GM18505 (cell line): ENCODE data around the gene KANSL1L.

Experiments
- ATAC-seq: cut with Tn5 transposase; IDR thresholded peaks from one replicate; pipeline ENCODE4 v1.9.1; 2021; ENCODE audit not compliant: unreplicated experiment
- POLR2A ChIP-seq: IDR thresholded peaks from 4 replicates; pipeline ENCODE4 v1.6.1; 2011; ENCODE audit warnings: borderline replicate concordance; ENCODE audit not compliant: insufficient read depth, insufficient read length; ENCODE audit errors: extremely low read depth

Gene KANSL1L

GRCh38 chr2:210169516-210170195 lies 1.6 kb downstream of the KANSL1L start:
- no peak for TF ChIP-seq POLR2A
- ATAC-seq, result peak; percentile 25

GRCh38 chr2:210167227-210167626 lies 4.0 kb downstream of the KANSL1L start:
- ATAC-seq, result no peak

GRCh38 chr2:210162466-210163124 lies 8.6 kb downstream of the KANSL1L start:
- no peak for ATAC-seq
- no peak for TF ChIP-seq POLR2A

More at GRCh38 chr2:210167227-210167626, 4.0 kb downstream of the KANSL1L start:
- TF ChIP-seq POLR2A, result no peak

- TF ChIP-seq POLR2A, result no peak
- ATAC-seq, result no peak
These were observed 12.2 kb downstream of the KANSL1L start for GRCh38 chr2:210159059-210159458.

- no peak for ATAC-seq
- no peak for TF ChIP-seq POLR2A
These were observed 13.0 kb downstream of the KANSL1L start for GRCh38 chr2:210158236-210158635.

GRCh38 chr2:210157526-210157925 lies 13.7 kb downstream of the KANSL1L start:
- ATAC-seq, result no peak
- no peak for TF ChIP-seq POLR2A

- no peak for TF ChIP-seq POLR2A
- no peak for ATAC-seq
These were observed 23.6 kb downstream of the KANSL1L start for GRCh38 chr2:210147614-210148013.

GRCh38 chr2:210132239-210132638 lies 39.0 kb downstream of the KANSL1L start:
- no peak for TF ChIP-seq POLR2A
- no peak for ATAC-seq

- no peak for TF ChIP-seq POLR2A
- ATAC-seq, result no peak
These were observed 42.2 kb downstream of the KANSL1L start for GRCh38 chr2:210128961-210129360.

GRCh38 chr2:210113614-210114235 lies 57.5 kb downstream of the KANSL1L start:
- no peak for ATAC-seq
- TF ChIP-seq POLR2A, result no peak

- no peak for ATAC-seq
- TF ChIP-seq POLR2A, result no peak
These were observed 58.3 kb downstream of the KANSL1L start for GRCh38 chr2:210112871-210113270.

GRCh38 chr2:210099940-210100339 lies 71.3 kb downstream of the KANSL1L start:
- ATAC-seq, result no peak
- TF ChIP-seq POLR2A, result no peak

GRCh38 chr2:210094787-210095186 lies 76.4 kb downstream of the KANSL1L start:
- no peak for ATAC-seq
- TF ChIP-seq POLR2A, result no peak

GRCh38 chr2:210092791-210093190 lies 78.4 kb downstream of the KANSL1L start:
- no peak for TF ChIP-seq POLR2A
- no peak for ATAC-seq
